ENCODE data around the gene NCBP3.

DNA sequence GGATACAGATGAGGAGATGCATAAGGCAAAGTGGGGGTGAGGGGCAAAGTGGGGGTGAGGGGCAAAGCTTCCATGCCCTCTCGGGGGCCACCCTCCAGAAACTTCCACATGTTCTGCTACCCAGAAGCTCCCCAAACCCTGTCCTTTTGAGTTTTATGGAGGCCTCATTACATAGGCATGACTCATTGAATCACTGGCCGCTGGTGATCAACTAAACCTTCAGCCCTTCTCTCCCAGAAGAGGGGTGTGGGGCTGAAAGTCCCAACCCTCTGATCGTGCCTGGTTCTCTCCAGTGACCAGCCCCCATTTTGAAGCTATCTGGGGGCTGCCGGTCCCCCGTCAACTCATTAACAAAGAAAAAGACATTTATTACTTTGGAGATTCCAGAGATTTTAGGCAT lies 72.5 kb downstream of the NCBP3 start:
- TF ChIP-seq CEBPB (IDR thresholded peaks at IDR 0.05; ENCODE audit: low read depth, low read length), result no peak
- no peak for TF ChIP-seq EZH2 (IDR thresholded peaks at IDR 0.05; ENCODE audit: low read depth, low read length, severe bottlenecking)
- TF ChIP-seq, protein P1, sequence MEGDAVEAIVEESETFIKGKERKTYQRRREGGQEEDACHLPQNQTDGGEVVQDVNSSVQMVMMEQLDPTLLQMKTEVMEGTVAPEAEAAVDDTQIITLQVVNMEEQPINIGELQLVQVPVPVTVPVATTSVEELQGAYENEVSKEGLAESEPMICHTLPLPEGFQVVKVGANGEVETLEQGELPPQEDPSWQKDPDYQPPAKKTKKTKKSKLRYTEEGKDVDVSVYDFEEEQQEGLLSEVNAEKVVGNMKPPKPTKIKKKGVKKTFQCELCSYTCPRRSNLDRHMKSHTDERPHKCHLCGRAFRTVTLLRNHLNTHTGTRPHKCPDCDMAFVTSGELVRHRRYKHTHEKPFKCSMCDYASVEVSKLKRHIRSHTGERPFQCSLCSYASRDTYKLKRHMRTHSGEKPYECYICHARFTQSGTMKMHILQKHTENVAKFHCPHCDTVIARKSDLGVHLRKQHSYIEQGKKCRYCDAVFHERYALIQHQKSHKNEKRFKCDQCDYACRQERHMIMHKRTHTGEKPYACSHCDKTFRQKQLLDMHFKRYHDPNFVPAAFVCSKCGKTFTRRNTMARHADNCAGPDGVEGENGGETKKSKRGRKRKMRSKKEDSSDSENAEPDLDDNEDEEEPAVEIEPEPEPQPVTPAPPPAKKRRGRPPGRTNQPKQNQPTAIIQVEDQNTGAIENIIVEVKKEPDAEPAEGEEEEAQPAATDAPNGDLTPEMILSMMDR (IDR thresholded peaks at IDR 0.05; ENCODE audit: control extremely low read depth in 1 of 3, insufficient read depth in 1 of 3, low read depth in 1 of 3, low read length in 3 of 3), result no peak
- TF ChIP-seq, protein P2, sequence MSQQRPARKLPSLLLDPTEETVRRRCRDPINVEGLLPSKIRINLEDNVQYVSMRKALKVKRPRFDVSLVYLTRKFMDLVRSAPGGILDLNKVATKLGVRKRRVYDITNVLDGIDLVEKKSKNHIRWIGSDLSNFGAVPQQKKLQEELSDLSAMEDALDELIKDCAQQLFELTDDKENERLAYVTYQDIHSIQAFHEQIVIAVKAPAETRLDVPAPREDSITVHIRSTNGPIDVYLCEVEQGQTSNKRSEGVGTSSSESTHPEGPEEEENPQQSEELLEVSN (IDR thresholded peaks at IDR 0.05), result no peak
- TF ChIP-seq BACH1 (IDR thresholded peaks at IDR 0.05; ENCODE audit: low read length), result no peak
- no peak for TF ChIP-seq YY1 (IDR thresholded peaks at IDR 0.05; ENCODE audit: low read depth, low read length)
- no peak for TF ChIP-seq HDAC2 (IDR thresholded peaks at IDR 0.05; ENCODE audit: borderline replicate concordance in 1 of 2, low read depth in 2 of 2, low read length in 2 of 2)
- no peak for TF ChIP-seq RFX5 (IDR thresholded peaks at IDR 0.05; ENCODE audit: borderline replicate concordance, low read depth, low read length)
- TF ChIP-seq GABPA (IDR thresholded peaks at IDR 0.05; ENCODE audit: borderline replicate concordance, insufficient read depth, low read length), result no peak
- TF ChIP-seq RAD21 (IDR thresholded peaks at IDR 0.05 in 1 of 2, conservative IDR thresholded peaks at IDR 0.05 in 1 of 2; ENCODE audit: low read depth in 2 of 2, low read length in 2 of 2), result no peak
- no peak for TF ChIP-seq ASH2L (IDR thresholded peaks at IDR 0.05; ENCODE audit: low read length)
- no peak for TF ChIP-seq POLR2A (IDR thresholded peaks at IDR 0.05; ENCODE audit: control extremely low read depth in 1 of 2, low read depth in 2 of 2, low read length in 2 of 2)
- TF ChIP-seq MAFK (IDR thresholded peaks at IDR 0.05; ENCODE audit: low read depth, low read length), result no peak
- no peak for TF ChIP-seq JUN (IDR thresholded peaks at IDR 0.05; ENCODE audit: low read depth, low read length)
